Spleen (tissue), 13 donors: ENCODE data around the gene ITPKA. TPM values are rescaled to one million over a fixed set of nuclear protein-coding genes. Genes with fewer than 3 reads are reported as not detected.

Experiments used
- DNase-seq: peaks from one replicate; pipeline ENCODE4 v3.0.0-alpha.2; 2020
- H3K27ac ChIP-seq, 8 donors: fragments of 200-600 bp; sonication (generic) in 7 of 8; 1 replicate in 4 of 8; 2 replicates in 4 of 8; pipeline versions ENCODE4 v1.5.0 to v1.8.0; 2016 to 2021; ENCODE audit warnings: inconsistent platforms in 4 of 8, mild to moderate bottlenecking in 4 of 8, moderate library complexity in 1 of 8
- H3K27me3 ChIP-seq, 7 donors: fragments of 200-600 bp; sonication (generic) in 6 of 7; replicated peaks in 1 of 7; 1 replicate in 4 of 7; 2 replicates in 3 of 7; pipeline versions ENCODE4 v1.5.0 to v1.8.0; 2016 to 2021; ENCODE audit warnings: inconsistent platforms in 3 of 7, mild to moderate bottlenecking in 1 of 7
- H3K36me3 ChIP-seq, 6 donors: fragments of 200-600 bp; sonication (generic) in 5 of 6; 1 replicate in 4 of 6; 2 replicates in 2 of 6; pipeline versions ENCODE4 v1.5.0 to v1.8.0; 2016 to 2021; ENCODE audit warnings: inconsistent platforms in 2 of 6
- H3K4me1 ChIP-seq, 6 donors: fragments of 200-600 bp; sonication (generic) in 5 of 6; 1 replicate in 3 of 6; 2 replicates in 3 of 6; pipeline versions ENCODE4 v1.5.0 to v1.8.0; 2016 to 2021; ENCODE audit warnings: inconsistent platforms in 3 of 6
- H3K4me3 ChIP-seq, 8 donors: fragments of 200-600 bp; sonication (generic) in 7 of 8; 1 replicate in 4 of 8; 2 replicates in 4 of 8; pipeline versions ENCODE4 v1.5.0 to v1.8.0; 2016 to 2021; ENCODE audit warnings: inconsistent platforms in 4 of 8, mild to moderate bottlenecking in 4 of 8, moderate library complexity in 2 of 8
- H3K9me3 ChIP-seq, 8 donors: fragments of 200-600 bp; sonication (generic) in 7 of 8; 1 replicate in 4 of 8; 2 replicates in 4 of 8; pipeline versions ENCODE4 v1.5.0 to v1.8.0; 2016 to 2021; ENCODE audit warnings: inconsistent platforms in 4 of 8
- POLR2A ChIP-seq, 3 donors: fragments of 450-650 bp; IDR thresholded peaks; one replicate each; pipeline ENCODE4 v1.5.1; 2017; ENCODE audit warnings: antibody characterized with exemption in 3 of 3, mild to moderate bottlenecking in 1 of 3
- POLR2AphosphoS5 ChIP-seq, 3 donors: sonication (generic); formaldehyde crosslinking; IDR thresholded peaks; one replicate each; pipeline ENCODE4 v1.5.1; 2017; ENCODE audit warnings: antibody characterized with exemption in 3 of 3
- WGBS, 5 donors: extraction: QIAGEN DNeasy Blood & Tissue Kit in 3 of 5; methylation state at CpG; one replicate each; pipeline versions ENCODE4 v1.1.5 to v1.1.7; 2013 to 2018; 5-methylcytosine and 5-hydroxymethylcytosine counted together
- intact Hi-C: fragments of 100-400 bp; cut with DNase I; formaldehyde crosslinking; loops from one replicate; pipeline ENCODE4 v1.15.0; 2023; ENCODE audit warnings: low total_unique reads
- long read RNA-seq, 2 donors: transcript quantifications; one replicate each; lab custom pipeline, GENCODE V29; 2026
- polyA plus RNA-seq, 3 donors: library from polyadenylated mRNA; stranded (reverse); fragments of 200-250 nt; gene quantifications; one replicate each; pipeline ENCODE4 v1.2.1, GENCODE V29; 2013
- total RNA-seq, 7 donors: library from RNA; depleted of rRNA in 3 of 7; stranded (reverse); fragments of >200 nt in 3 of 7; fragmentation: NEBNext Ultra II Directional in 4 of 7; extraction: Animal tissue kit (Norgen Biotek cat#: 25700) in 4 of 7; gene quantifications; one replicate each; pipeline versions ENCODE4 v1.1.0 to v1.2.1, GENCODE V29; 2016 to 2021
- TF ChIP-seq, protein P1 (sequence below), 11 experiments: fragments of 200-600 bp in 7 of 11; fragments of 450-650 bp in 4 of 11; sonication (generic) in 4 of 11; IDR thresholded peaks in 8 of 11; conservative IDR thresholded peaks in 3 of 11; 1 replicate in 7 of 11; 2 replicates in 4 of 11; pipeline versions ENCODE4 v1.4.0 to v1.8.0; 2016 to 2021; ENCODE audit warnings: antibody characterized with exemption in 11 of 11, inconsistent platforms in 4 of 11, mild to moderate bottlenecking in 1 of 11
- donor health status: healthy with polysubstance abuse.
- donor health status: DM: no; HTN: no; CAD: no; lungs with moderate emphysema.
- donor health status: DM: no; HTN: no; CAD: no.
- donor health status: Bipolar disorder and iron deficiency.
- donor health status: healthy.
- donor health status: DM: no; HTN: no; CAD: no.
- donor health status: DM: yes; HTN: yes; CAD: no.

Gene ITPKA
- total RNA-seq, result under 1 TPM in 3 of 7 donors, not detected in 4; 0.17 to 0.51 (median 0.37) TPM
- under 1 TPM; 0.09 to 0.19 (median 0.18) TPM for polyA plus RNA-seq
- long read RNA-seq, donor 1, partial matches to known transcripts, result 0 of 1 reads
- long read RNA-seq, donor 1, other reads (novel, unspliced or antisense), result 0 of 1 reads
- long read RNA-seq, donor 2, result 0 reads

DNA sequence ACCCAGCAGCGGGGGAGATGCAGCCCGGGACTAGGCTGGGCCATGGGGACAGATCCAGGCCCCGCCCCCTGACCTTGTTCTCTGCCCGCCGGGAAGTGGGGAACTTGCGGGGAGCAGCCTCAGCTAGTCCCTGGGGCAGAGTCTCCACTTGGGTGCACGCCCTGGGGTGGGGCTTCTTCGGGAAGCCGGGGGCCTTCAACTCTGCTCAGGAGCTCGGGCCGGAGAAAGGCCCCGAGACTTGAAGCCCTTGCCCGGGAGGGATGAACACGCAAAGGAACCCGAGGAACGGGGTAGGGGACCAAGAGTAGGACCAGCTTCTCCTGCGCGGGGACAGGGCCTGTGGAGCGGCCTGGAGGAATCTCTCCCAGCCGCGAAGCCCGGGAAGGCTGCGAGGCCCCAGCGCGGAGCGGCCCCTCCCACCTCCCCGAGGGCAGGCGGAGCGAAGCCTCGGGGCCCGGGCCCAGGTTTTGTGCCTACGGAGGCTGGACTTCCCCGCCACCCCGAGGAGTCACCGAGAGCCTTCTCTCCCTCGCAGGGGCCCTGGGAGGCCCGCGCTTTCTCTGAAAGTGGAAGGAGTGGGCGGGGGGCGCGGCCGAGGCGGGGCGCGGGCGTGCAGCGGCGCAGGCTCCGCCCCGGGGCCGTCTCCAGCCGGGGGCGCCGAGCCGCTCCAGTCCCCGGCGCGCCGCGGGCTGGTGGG lies at the start of gene ITPKA:
Gene ITPKA (plus strand): TSS at position 670 of the 697 bp plus-strand sequence. CDS start 54 bp downstream, outside the sequence.
- WGBS, 5 donors, result 0 to 2% (median 1%) methylated on average over 22 to 60 of the region's 60 CpGs
- Histone ChIP-seq H3K9me3 (no peaks in the 10 kb centered on the region), H3K27me3 (peaks cover 0 to 87% (median 50%) of the 10 kb centered on the region in 7 donors), H3K27ac (peak within 1 kb of the TSS in 6 of 8 donors; percentile 46 to 70 (median 62)), H3K4me3 (peak within 1 kb of the TSS; percentile 50 to 83 (median 72)), H3K36me3 (no peaks in the 10 kb centered on the region), H3K4me1 (peaks cover 30 to 45% (median 36%) of the 10 kb centered on the region in 6 donors)
- TF ChIP-seq POLR2AphosphoS5 (IDR thresholded peaks at IDR 0.05) (peak in 2 of 3 donors; percentile 35 to 47), POLR2A (IDR thresholded peaks at IDR 0.05) (no peak)
- TF ChIP-seq, protein P1, sequence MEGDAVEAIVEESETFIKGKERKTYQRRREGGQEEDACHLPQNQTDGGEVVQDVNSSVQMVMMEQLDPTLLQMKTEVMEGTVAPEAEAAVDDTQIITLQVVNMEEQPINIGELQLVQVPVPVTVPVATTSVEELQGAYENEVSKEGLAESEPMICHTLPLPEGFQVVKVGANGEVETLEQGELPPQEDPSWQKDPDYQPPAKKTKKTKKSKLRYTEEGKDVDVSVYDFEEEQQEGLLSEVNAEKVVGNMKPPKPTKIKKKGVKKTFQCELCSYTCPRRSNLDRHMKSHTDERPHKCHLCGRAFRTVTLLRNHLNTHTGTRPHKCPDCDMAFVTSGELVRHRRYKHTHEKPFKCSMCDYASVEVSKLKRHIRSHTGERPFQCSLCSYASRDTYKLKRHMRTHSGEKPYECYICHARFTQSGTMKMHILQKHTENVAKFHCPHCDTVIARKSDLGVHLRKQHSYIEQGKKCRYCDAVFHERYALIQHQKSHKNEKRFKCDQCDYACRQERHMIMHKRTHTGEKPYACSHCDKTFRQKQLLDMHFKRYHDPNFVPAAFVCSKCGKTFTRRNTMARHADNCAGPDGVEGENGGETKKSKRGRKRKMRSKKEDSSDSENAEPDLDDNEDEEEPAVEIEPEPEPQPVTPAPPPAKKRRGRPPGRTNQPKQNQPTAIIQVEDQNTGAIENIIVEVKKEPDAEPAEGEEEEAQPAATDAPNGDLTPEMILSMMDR (IDR thresholded peaks at IDR 0.05 in 8 of 11, conservative IDR thresholded peaks at IDR 0.05 in 3 of 11), result no peak
- peak; percentile 90 for DNase-seq
- intact Hi-C loops, result no loop called here

DNA sequence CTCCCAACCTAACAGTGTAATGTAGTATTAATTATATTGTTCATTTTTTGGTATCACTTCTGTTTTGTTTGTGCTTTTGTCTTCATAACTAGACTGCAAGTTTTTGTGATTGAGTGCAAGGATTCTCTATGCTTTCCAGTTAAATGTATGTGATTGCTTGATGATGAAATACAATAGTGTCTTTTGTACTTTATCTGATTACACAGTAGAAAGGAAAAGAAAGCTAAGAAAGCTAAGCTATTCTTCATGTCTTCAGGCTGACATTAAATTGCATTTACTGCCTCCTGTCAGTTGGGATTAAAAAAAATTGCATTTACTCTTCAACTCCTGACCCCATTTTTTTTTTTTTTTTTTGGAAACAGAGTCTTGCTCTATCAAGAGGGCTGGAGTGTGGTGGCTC lies 48.3 kb upstream of the ITPKA start:
- Histone ChIP-seq H3K27ac (no peak overlapping the region), H3K27me3 (no peaks in the 10 kb centered on the region), H3K9me3 (no peaks in the 10 kb centered on the region), H3K4me1 (peaks cover 0 to 14% (median 0%) of the 10 kb centered on the region in 6 donors), H3K4me3 (no peak overlapping the region), H3K36me3 (peaks cover 0 to 85% (median 17%) of the 10 kb centered on the region in 6 donors)
- no peak for DNase-seq
- intact Hi-C loops, result no loop called here
- TF ChIP-seq POLR2A (IDR thresholded peaks at IDR 0.05) (no peak), POLR2AphosphoS5 (IDR thresholded peaks at IDR 0.05) (no peak)
- TF ChIP-seq, protein P1 (IDR thresholded peaks at IDR 0.05 in 8 of 11, conservative IDR thresholded peaks at IDR 0.05 in 3 of 11), result no peak

DNA sequence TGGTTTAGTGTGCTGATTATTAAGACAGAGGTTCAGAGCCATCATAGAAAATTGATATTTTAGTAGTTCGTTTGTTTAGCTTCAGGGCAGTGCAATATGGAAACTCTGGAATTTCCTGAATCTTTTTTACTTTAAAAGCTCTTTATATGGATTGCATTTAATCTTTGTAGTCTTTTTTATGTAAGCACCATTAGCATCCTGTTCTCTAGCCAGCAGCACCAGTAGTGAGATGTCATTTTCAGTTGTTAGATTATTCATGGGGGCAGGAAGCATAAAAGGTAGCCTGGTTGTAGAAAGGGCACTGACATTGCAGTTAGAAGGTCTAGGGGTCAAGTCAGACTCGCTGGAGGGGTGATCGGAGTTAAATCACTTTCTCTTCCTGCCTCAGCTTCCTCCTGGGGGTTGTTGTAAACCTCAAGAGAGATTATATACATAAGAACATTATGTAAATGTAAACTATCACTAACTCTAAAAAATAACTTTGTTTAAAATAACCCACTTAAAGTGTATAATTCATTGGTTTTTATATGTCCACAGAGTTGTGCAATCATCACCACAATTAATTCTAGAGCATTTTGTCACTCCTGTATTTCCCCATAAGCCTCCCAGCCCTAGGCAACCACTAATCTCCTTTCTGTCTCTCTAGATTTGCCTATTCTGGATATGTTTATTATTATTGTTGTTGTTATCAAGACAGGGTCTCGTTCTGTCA lies 31.4 kb upstream of the ITPKA start:
- H3K27me3 ChIP-seq, result no peaks in the 10 kb centered on the region
- peaks cover 0 to 12% (median 1%) of the 10 kb centered on the region in 6 donors for H3K4me1 ChIP-seq
- TF ChIP-seq, protein P1 (IDR thresholded peaks at IDR 0.05 in 8 of 11, conservative IDR thresholded peaks at IDR 0.05 in 3 of 11), result no peak
- no peak for TF ChIP-seq POLR2AphosphoS5 (IDR thresholded peaks at IDR 0.05)
- no peak for TF ChIP-seq POLR2A (IDR thresholded peaks at IDR 0.05)
- H3K27ac ChIP-seq, result no peak overlapping the region
- WGBS, 5 donors, result 42 to 52% (median 50%) methylated on average over 4 of the region's 4 CpGs
- no peak overlapping the region for H3K4me3 ChIP-seq
- H3K9me3 ChIP-seq, result no peaks in the 10 kb centered on the region
- intact Hi-C loops, result no loop called here
- no peak for DNase-seq
- H3K36me3 ChIP-seq, result peaks cover 0 to 100% (median 43%) of the 10 kb centered on the region in 6 donors
